HG03520 (cell line): Measurements from ENCODE around the gene RAET1L.
"Not testable (repeated sequence)": the region's sequence is repeated elsewhere in the genome, so short reads cannot be mapped to it uniquely, and the experiment has no call there.

Experiments used
- ATAC-seq: cut with Tn5 transposase; IDR thresholded peaks from one replicate; pipeline ENCODE4 v1.9.1; 2021; ENCODE audit warnings: mild to moderate bottlenecking, moderate library complexity; ENCODE audit not compliant: unreplicated experiment

RAET1L gene

DNA sequence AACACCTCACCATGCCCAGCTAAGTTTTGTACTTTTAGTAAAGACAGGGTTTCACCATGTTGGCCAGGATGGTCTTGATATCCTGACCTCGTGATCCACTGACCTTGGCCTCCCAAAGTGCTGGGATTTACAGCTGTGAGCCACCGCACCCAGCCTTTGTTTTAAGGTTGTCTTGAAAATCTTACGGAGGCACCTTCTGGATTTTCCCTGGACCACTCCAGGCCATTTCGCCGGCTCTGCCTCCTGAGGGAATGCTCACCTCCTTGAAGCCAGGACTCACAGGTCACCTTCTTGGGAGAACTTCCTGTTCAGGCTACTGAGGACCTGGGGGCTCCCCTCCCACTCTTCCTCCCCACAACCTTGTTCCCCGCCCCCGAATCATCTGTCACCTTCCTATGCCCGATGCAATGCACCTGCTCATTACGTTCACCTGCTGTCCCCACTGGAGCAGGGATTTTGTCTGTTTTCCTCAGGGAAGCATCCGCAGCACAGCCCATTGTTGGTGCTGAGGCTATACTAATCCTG is 19.4 kb upstream of the RAET1L start:
- no peak for ATAC-seq

DNA sequence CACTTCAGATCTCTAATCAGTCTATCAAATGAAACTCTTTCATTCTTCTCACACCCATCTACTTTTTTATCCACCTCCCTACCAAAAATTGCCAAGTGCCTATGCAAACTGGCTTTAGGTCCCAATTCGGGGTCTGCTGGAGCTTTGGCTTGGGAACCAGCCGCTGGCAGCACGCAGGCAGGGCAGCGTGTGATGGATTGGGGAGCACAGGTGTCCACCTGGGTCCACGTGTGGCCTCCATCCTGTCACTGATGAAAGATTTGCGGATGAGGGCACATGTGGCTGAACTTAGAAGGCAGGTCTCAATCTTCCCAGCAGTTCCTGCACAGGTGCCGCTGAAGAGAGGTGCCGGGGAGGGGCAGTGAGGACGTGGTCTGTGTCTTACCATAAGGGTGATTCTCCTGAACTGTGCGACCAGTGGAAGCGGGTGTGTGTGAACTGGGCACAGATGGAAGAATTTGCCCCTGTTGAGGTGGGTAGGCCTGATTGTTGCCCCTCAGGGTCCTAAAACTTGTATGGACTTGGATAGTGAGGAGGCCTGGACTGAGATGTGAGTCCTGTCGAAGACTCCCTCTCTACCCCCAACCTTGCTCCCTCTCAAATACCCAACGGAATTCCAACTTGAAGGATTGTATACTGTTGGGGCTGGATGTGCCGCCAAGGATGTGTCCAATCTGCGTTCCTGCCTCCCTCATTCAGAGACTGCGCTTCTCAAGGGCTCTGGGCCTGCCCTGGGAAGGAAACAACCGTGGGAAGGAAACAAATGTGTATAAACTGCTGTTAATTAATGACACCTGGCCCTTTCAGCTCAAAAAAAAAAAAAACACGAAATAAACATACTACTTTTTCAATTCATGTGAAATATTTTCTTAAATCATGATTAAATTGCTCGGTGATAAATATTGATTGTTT is 18.4 kb upstream of the RAET1L start:
- no peak for ATAC-seq

DNA sequence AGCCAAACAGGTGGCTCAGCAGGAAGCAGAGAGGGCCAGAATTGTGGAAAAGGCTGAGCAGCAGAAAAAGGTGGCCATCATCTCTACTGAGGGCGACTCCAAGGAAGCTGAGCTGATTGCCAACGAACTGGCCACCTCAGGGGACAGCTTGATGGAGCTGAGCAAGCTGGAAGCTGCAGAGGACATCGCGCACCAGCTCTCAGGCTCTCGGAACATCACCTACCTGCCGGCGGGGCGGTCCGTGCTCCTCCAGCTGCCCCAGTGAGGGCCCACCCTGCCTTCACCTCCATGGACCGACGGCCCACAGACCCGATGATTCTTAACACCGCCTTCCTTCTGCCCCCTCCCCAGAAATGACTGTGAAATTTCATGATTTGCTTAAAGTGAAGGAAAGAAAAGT is 17.8 kb upstream of the RAET1L start:
- no peak for ATAC-seq

DNA sequence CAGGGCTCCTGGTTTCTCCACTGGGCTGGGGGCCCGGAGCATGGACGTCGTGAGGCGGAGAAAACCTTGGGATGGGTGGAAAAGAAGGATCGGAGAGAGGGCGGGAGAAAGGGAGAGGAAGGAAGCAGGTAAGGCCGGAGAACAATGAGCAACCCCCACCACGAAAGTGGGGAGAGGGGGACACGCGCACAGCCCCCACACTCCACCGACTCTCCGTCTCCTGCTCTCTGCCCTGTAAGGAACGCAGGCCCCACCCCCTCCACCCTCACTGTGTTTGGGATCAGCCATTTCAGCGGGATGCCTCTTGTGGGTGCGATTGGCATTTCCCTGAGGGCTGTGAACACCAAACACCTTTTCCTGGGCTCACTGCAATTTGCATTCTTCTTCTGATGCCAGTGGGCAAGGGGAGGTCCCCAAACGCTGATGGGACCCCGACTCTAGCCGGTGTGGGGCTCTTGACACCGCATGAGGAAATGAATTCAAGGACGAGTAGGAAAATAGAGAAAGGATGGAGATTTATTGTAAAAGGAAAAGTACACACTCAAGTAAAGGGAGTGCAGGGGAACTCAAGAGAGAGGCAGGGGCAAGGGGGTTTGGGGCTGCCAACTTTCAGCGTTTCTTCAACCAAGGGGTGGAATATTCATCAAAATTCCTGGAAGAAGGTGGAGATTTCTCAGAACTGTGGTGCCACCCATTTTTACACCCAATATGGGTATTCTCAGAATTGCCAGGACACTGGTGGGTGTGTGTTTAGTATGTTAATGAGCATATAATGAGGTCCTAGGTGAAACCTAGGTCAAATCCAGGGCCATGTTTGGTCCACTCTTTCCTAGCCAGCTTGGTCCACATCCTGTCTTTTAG is 13.1 kb upstream of the RAET1L start:
- ATAC-seq, result no peak

- no peak for ATAC-seq
Measured at GRCh38 chr6:150037526-150038201, 12.3 kb upstream of the RAET1L start.

GRCh38 chr6:150036081-150036480 is 10.7 kb upstream of the RAET1L start:
- ATAC-seq, result no peak

- ATAC-seq, result no peak
Measured at GRCh38 chr6:150033207-150033771, 8.0 kb upstream of the RAET1L start.

- ATAC-seq, result no peak
Measured at GRCh38 chr6:150032598-150032997, 7.3 kb upstream of the RAET1L start.

DNA sequence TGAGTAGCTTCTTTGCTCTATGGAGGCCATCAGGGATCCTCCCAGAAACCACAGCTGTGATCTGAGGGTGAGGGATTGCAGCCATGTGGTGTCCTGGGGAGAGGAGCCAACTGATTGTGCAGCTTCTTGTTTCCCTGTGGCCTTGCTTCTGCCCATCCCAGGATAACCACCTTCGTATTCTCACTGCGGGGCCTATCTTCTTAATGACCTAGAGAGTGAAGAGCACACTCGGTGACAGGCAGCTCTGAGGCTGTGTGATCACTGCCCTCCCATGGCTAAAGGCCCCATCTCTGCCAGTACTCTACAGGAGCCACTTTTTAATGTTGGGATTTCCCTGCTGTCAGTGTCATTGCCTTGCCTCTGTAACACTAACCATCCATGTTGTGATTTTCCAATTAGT is 5.3 kb upstream of the RAET1L start:
- no peak for ATAC-seq

- ATAC-seq, result no peak
Measured at GRCh38 chr6:150029749-150030148, 4.4 kb upstream of the RAET1L start.

- no peak for ATAC-seq
Measured at GRCh38 chr6:150029276-150029675, 3.9 kb upstream of the RAET1L start.

- ATAC-seq, result no peak
Measured at GRCh38 chr6:150028799-150029198, 3.5 kb upstream of the RAET1L start.

GRCh38 chr6:150027806-150028565 is 2.7 kb upstream of the RAET1L start:
- no peak for ATAC-seq

- no peak for ATAC-seq
Measured at GRCh38 chr6:150026976-150027805, 1.9 kb upstream of the RAET1L start.

DNA sequence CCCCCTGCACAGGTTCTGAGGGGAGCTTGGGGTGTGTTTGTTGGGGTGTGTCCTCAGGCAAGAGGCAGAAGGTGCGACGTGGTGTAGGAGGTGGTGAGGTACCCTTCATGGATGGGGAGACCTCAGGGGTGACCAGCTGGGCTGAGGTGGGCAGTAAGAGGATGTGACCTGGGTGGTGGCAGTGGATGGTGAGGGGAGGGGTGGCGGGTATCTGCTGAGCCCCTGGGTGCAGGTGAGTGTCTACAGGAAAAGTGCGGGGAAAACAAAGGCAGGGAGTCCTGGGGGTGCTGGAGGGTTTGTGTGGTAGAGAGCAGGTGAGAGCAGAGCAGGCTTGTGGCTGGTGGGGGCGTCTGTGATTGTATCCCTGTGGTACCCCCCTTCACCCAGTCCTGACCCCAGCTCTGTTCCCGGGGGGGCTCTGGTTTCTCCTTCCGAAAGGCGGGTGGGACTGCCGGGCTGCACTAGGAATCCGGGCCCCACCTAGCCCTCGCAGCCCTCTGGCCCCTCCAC is 631 bp downstream of the RAET1L start:
- no peak for ATAC-seq

- ATAC-seq, result not testable (repeated sequence)
Measured at GRCh38 chr6:150024021-150024420, 1.3 kb downstream of the RAET1L start.

GRCh38 chr6:150021870-150022269 is 3.5 kb downstream of the RAET1L start:
- not testable (repeated sequence) for ATAC-seq

GRCh38 chr6:150018846-150019580 is 6.3 kb downstream of the RAET1L start:
- no peak for ATAC-seq
